Activated CD4-positive, alpha-beta T cell treated with anti-CD3 and anti-CD28 coated beads, Interleukin-2, amount 50 U/mL, for 1 hour (primary cell): ENCODE results near the gene FOXA1.

Source experiments
- DNase-seq: peaks from one replicate; pipeline ENCODE4 v3.0.0-alpha.2; 2020

The FOXA1 gene

DNA sequence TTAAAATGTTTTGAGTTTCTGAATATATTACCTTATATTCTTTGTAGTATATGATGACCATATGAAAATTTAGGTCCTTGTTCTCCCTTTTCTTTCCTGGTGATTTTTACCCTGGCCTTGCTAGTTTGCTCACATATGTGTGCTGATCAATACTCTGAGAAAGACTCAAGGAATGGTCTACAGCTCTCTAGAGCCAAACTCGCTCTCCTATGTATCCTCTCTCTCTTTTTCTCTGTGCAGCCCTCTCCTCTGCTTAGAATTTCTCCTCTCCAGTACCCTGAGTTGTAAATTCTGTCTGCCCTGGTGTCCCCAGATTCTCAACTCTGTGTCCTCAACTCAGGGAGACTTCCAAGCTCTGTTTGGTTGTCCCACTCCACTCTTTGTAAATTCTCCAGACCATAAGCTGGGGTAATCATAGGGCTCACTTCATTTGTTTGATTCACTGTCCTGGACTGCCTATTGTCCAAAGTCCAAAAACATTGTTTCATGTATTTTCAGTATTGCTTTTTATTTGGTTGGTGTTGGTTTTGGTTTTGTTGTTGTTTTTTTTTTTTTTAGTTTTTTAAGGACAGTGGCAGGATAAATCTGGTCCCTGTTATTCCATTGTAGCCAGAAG, 41.0 kb downstream of the FOXA1 start:
- DNase-seq, result no peak

DNA sequence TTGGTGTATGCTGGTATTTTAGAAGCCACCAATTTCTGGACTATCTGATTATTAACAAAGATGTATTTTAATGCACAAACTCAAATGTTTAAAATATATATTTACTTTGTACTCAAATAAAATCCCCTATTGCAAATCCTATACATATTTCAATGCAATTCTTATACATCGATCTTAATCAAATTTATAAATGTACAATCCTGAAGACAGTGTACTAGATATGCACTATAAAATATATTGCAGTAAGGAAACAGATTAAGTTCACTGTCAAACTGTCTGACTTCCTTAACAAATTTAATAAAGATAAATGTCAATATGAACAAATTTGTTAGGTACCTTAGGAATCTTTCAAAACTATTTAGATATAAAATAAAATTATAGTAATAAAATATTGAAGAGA, 43.9 kb downstream of the FOXA1 start:
- no peak for DNase-seq

DNA sequence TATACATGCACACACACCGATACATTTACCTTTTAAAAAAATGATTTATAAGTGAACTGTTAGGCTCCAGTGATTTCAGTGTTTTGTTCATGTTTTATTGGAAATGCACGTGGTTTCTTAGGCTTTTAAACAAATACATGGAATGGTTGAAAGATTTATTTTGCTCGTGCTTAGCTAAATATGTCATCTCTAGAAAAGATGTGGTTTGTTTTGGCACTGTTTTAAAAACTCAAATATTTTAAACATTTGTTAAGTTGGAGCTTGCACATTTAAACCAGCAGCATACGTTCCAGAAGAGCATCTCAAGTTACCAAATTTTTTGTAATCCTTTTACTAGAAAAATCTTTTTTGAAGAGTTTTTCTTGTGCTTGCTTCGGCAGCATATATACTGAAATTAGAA, 44.5 kb downstream of the FOXA1 start:
- DNase-seq, result no peak

DNA sequence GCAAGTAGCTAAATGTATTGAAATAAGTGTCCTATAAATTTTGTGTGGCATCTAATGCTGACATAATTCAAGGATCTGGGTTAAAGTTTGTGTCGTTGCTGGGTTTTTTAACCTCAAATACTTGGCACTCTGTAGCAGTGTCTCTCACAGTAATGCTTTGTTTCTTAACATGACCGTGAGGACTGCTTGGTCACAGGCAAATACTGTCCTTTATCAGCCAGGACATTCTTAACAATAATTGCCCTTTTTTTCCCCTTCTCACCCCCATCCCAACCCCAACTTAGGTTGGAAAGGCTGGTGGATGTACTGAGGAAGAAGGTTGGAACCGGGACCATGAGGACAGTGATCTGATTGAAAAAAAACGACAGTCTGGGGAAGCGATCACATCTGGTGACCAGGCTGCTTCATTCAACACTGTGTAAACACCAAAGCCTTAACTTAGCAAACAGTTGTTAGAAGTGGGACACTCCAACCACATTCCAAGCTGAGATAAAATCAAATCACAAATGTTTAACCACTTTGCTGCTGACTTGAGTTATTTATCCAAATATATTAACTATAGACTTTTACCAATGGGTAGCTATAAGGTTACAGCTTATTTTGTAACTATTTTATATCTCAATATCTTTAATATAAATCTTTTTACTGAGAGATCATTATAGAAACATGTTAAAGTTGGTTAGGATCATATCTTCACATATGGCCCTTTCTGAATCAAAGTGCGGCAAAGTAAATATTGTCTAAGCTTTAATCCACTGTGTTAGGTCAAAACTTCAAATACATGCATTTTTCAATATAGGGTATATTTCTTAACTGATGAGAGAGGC, 48.2 kb downstream of the FOXA1 start:
- no peak for DNase-seq

DNA sequence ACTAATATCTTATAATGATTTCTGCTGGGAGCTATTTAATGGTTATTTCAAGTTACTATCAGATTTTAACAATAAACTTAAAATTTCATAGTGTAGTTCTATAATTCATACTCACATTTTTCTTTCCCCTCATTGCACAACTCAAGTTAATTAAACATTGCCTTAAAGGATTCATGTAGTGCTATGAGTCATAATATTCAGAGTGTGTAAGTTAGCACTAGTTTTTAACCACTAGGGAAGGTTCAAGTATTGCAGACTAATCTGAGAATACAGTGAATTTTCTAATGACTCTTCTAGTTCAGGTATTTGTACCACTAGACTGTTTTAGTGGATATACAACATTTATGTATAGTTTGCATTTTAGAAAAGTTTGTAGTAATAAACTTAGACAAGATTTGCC, 49.9 kb downstream of the FOXA1 start:
- DNase-seq, result no peak

DNA sequence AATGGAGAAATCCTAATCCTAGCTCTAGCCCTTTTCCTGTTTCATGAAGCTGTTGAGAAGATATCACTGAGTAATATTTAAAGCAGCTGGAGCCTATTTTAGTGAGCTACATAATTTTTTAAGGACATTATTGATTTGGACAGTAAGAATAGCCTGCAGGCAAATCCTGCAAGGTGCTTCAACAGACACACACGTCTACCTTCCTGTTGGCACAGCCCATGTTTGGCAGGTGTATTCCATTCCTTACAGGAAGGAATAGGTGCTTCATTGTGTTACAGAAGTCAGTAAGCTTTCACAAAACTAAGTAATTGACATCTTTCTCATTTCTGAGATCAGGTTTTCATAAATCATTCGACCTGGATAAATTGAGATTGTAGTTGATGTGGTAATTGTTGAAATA, 50.6 kb downstream of the FOXA1 start:
- DNase-seq, result no peak

DNA sequence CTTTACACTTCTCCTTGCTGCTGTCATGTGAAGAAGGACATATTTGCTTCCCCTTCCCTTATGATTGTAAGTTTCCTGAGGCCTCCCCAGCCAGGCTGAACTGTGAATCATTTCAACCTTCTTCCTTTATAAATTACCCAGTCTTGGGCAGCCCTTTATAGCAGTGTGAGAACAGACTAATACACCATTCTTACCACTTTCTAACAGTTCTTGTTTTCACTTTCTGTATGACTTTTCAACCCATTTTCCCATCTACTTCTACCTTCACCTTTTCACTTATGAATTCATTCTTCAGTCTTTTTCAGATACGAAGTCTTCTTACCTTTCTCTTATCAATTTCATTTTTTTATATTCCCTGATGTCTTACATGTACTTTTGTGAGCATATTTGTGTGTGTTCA, 55.1 kb downstream of the FOXA1 start:
- DNase-seq, result no peak
